PFSK-1 (cell line): ENCODE data around the gene CPLX1.

Experiments
- FOXP2 ChIP-seq: optimal IDR thresholded peaks from 2 replicates; pipeline ENCODE3; 2011; ENCODE audit warnings: borderline replicate concordance, control low read depth, inconsistent platforms; ENCODE audit not compliant: insufficient read depth; ENCODE audit errors: extremely low read length, extremely low read depth
- POLR2AphosphoS5 ChIP-seq: IDR thresholded peaks from 2 replicates; pipeline ENCODE4 v1.6.1; 2012; ENCODE audit warnings: low read depth, mild to moderate bottlenecking, control low read depth, low read length, moderate library complexity
- REST ChIP-seq, 2 experiments: IDR thresholded peaks; 2 replicates each; pipeline versions ENCODE4 v1.6.1 to v1.8.0; 2011 to 2012; ENCODE audit warnings: low read depth in 2 of 2, low read length in 2 of 2, control low read depth in 1 of 2, inconsistent platforms in 1 of 2, mild to moderate bottlenecking in 1 of 2, moderate library complexity in 1 of 2; ENCODE audit not compliant: insufficient read depth in 1 of 2
- SIN3A ChIP-seq: IDR thresholded peaks from 2 replicates; pipeline ENCODE4 v1.6.1; 2012; ENCODE audit warnings: mild to moderate bottlenecking, low read length, moderate library complexity, borderline replicate concordance; ENCODE audit not compliant: insufficient read depth
- TAF1 ChIP-seq: IDR thresholded peaks from 2 replicates; pipeline ENCODE4 v1.6.1; 2012; ENCODE audit warnings: low read length, control low read depth, borderline replicate concordance; ENCODE audit not compliant: insufficient read depth

CPLX1 gene

GRCh38 chr4:740011-740410 is 85.9 kb downstream of the CPLX1 start:
- TF ChIP-seq POLR2AphosphoS5 (no peak), REST (IDR thresholded peaks at IDR 0.05; ENCODE audit: insufficient read depth in 1 of 2, low read depth in 2 of 2, low read length in 2 of 2) (no peak), FOXP2 (no peak), SIN3A (no peak), TAF1 (no peak)

- no peak for TF ChIP-seq TAF1
- no peak for TF ChIP-seq SIN3A
- no peak for TF ChIP-seq POLR2AphosphoS5
- no peak for TF ChIP-seq FOXP2
- TF ChIP-seq REST (IDR thresholded peaks at IDR 0.05; ENCODE audit: insufficient read depth in 1 of 2, low read depth in 2 of 2, low read length in 2 of 2), result no peak
Observed at GRCh38 chr4:739569-739968, 86.4 kb downstream of the CPLX1 start.

- TF ChIP-seq SIN3A (no peak), TAF1 (no peak), POLR2AphosphoS5 (no peak), FOXP2 (no peak), REST (IDR thresholded peaks at IDR 0.05; ENCODE audit: insufficient read depth in 1 of 2, low read depth in 2 of 2, low read length in 2 of 2) (no peak)
Observed at GRCh38 chr4:738781-739280, 87.1 kb downstream of the CPLX1 start.

GRCh38 chr4:735583-735982 is 90.3 kb downstream of the CPLX1 start:
- TF ChIP-seq POLR2AphosphoS5 (no peak), TAF1 (no peak), SIN3A (no peak), FOXP2 (no peak), REST (IDR thresholded peaks at IDR 0.05; ENCODE audit: insufficient read depth in 1 of 2, low read depth in 2 of 2, low read length in 2 of 2) (no peak)
